HG03342 (cell line): ENCODE results near the gene GCH1.
"Not testable (repeated sequence)": the region's sequence is repeated elsewhere in the genome, so short reads cannot be mapped to it uniquely, and the experiment has no call there.

ENCODE experiments used
- ATAC-seq: cut with Tn5 transposase; IDR thresholded peaks from one replicate; pipeline ENCODE4 v1.9.1; 2021; ENCODE audit warnings: mild to moderate bottlenecking, moderate library complexity; ENCODE audit not compliant: unreplicated experiment

Gene GCH1

DNA sequence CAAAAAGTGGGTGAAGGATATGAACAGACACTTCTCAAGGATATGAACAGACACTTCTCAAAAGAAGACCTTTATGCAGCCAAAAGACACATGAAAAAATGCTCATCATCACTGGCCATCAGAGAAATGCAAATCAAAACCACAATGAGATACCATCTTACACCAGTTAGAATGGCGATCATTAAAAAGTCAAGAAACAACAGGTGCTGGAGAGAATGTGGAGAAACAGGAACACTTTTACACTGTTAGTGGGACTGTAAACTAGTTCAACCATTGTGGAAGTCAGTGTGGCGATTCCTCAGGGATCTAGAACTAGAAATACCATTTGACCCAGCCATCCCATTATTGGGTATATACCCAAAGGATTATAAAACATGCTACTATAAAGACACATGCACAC is 27.0 kb downstream of the GCH1 start:
- not testable (repeated sequence) for ATAC-seq

DNA sequence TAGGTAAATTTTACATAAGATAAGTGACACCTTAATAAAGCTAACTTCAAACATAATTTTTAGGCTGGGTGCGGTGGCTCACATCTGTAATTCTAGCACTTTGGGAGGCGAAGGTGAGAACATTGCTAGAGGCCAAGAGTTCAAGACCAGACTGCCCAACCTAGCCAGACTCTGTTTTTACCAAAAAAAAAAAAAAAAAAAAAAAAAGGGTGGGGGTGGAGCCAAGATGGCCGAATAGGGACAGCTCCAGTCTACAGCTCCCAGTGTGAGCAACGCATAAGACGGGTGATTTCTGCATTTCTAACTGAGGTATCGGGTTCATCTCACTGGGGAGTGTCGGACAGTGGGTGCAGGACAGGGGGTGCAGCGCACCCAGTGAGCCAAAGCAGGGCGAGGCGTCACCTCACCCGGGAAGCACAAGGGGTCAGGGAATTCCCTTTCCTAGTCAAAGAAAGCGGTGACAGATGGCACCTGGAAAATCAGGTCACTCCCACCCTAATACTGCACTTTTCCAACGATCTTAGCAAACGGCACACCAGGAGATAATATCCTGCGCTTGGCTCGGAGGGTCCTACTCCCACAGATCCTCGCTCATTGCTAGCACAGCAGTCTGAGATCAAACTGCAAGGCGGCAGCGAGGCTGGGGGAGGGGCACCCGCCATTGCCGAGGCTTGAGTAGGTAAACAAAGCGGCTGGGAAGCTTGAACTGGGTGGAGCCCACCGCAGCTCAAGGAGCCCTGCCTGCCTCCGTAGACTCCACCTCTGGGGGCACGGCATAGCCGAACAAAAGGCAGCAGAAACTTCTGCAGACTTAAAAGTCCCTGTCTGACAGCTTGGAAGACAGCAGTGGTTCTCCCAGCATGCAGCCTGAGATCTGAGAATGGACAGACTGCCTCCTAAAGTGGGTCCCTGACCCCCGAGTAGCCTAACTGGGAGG is 32.2 kb downstream of the GCH1 start:
- not testable (repeated sequence) for ATAC-seq

DNA sequence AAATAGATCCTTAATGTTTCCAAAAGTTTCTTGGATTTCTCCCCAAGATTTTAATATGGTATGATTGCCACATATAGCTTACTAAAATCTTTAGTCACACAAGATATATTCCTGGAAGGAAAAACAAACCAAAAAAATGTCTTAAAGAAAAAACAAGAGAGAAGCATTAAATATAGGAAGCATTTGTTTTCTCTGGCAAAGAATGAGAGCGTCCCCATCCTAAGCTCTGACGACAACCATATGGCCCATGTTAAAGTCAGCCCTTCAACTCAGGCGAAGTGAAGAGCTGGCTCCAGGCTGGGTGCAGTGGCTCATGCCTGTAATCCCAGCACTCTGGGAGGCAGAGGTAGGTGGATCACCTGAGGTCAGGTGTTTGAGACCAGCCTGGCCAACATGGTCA is 35.6 kb downstream of the GCH1 start:
- no peak for ATAC-seq

DNA sequence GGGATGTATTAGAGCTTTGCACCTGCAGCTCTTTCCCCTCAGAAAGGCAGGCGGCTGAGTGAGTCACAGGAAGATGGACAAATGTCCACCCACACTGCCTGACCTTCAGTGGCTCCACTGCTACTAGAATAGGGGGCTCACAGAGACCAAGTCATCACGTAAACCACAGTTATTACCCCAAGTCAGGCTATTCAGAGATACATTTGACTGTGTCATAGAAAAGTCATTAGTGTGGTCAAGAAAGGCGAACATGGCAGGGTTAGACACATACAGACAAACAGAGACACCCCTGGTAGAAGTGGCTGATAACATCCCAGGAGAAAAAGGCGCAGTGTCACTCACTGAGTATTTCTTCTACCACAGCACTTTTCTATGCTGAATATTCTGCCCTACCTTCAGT is 36.0 kb downstream of the GCH1 start:
- ATAC-seq = no peak

DNA sequence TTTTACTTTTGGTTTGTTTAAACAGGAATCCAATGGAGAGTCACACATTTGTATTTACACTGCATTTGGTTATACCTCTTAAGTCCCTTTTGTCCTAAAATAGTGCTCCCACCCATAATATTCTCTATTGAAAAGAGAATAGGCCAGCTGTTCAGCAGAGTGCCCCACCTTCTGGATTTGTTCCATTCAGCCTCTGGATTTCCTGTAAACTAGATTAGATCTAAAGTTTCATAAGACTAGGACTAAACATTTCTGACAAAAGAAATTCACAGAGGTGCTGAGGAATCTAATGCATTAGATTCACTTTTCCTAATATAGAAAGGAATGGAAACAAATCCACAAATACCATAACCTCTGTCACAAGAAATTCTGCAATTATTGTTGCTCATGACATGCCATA is 38.1 kb downstream of the GCH1 start:
- ATAC-seq = no peak

DNA sequence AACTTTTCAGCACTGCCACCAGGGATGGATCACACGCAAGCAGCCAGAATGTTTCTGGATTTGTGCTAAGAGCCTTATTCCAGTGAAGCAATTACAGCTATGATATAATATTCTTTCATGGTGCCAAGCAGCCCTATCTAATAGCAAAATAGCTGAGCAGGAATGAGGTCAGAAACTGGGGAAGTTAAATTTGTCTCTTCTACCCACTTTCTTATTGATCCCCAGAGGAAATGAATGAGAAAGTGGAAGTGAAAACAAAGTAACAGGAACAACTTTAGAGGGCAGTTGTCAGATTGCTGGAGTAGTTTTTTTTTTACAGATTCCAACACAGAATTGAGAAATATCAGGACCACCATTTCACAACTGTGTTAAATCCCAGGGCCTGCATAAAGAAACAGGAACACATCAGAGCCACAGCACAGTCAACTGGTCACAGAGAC is 44.8 kb downstream of the GCH1 start:
- ATAC-seq = peak; percentile 84

DNA sequence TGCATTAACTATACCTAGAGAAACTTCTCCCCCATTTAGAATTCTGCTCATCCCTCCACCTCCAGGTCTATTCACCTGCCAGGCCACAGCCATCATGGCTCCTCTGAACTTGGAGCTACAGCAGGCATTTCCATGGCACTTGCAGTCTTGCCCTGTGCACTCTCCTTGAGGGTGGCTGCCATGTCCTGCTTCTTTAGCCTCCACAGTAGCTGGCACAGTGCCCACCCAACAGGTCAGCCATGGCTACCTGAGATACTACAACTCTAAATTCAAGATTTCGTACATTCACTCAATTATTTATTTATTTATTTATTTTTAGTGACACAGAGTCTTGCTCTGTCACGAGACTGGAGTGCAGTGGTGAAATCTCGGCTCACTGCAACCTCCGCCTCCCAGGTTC is 46.5 kb downstream of the GCH1 start:
- ATAC-seq = no peak

DNA sequence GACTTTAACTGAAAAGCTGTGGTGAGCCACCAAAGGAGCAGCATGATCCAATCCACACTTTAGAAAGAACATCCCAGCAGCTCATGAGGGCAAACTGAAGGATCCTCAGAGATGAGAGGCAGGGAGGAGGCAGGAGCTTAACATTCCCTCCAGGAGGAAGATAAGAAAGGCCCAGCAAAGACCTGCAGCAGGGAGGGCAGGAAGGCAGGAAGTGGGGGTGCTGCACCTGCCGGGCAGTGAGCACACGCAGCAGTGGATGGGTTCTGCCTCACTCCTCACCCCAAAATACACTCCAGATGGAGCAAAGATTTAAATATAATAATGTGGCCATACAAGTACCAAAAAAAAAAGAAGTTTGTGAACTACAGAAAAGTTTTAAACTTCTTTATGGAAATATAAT is 48.4 kb downstream of the GCH1 start:
- ATAC-seq = no peak

DNA sequence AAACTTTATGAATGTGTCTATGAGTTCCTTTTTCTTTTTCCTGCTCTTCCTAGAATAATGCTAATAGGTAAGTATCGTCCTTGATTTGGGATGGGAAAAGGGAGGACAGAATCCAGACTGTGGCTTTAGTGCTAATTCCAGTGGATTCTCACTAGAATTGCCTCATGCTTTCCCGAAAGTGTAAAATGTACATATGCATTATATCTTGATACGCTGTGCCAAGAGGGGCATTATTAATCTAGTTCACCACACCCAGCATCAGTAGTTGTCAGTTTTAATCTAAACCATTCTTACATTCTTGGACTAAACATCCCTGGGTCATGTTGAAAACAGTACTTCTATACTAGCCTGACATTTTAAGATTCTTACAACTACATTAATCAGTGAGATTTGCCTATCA is 49.3 kb downstream of the GCH1 start:
- no peak for ATAC-seq

DNA sequence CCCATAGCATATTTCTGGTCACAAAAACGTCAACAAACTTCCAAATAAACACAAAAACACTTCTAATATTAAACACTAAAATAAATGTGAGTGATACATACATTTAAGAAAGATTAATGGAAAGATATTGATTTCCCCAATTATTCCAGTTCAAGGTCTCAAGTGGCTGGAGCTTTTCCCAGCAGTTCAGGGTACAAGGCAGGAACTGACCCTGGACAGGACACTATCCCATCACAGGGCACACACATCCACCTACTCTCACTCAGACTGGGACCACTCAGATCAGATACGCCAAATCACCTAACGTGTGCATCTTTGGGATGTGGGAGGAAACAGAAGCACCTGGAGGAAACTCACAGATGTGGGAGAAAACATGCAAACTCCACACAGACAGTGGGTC is 50.4 kb downstream of the GCH1 start:
- ATAC-seq = no peak

DNA sequence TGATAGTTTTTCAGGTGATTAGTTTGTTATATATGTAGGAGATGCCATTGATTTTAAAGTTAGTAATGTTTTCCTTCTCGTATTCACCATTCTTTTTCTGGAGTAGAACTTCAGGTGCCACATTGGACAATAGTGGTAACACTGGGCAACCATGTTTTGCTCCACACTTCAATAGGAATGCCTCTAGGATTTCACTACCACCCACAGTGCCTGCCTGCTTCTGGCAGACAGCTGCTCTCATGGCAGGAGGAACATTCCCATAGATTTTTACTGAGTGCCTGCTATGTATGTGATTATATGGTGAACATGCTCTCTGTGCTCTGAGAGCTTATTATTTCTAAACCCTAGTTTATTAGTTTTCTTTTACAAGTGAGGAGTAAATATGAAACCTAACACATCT is 53.7 kb downstream of the GCH1 start:
- ATAC-seq = no peak

DNA sequence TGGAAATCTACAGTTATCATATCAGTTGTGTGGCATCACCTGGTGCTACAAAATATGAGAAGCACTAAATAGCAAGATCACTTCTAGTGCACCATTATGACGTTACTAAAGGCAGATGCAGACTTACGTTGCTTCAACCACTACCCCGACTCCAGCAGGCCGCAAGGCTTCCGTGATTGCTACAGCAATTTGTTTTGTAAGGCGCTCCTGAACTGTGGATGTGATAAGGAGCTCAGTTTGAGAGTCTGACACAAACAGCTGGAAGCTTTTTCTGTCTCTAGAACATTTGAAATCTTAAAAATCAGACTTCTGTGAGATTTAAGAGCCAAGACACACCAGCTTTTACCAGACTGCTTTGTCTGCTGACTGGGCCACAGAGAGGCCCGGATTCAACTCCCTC is 57.0 kb downstream of the GCH1 start:
- ATAC-seq = no peak

DNA sequence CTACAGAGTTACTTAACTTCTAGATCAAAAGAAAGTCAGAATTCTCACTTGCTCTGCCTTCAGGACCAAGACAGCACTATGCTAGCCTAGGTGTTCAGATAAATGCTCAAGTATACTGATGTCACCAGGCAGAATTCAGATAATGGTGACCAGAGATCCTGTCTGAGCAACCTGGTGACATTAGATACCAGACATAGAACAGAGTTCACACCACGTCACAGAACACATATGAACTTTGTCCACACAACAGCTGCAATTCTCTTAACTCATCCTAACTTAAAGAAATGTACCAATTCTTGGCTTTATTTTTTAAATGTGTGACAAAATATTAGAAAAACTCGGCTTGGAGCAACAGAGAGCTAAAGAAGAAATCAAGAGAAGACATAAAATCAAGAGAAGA is 58.1 kb downstream of the GCH1 start:
- ATAC-seq = no peak

DNA sequence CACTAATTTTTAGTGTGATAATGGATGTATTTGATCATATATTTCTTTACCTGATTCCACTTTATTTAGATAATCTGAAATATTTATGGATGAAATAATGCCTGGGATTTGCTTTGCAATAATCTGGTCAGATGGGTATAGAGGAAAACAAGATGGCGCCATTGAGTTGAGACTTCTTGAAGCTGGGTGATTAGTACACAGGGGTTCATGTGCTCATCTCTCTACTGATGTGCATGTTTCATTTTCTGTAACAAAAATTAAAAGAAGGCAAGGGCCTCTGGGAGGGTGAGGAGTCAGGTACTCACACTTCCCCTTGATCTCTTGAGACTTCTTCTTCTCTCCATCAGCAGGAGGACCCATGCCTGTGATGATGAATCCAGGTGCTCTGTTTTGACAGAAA is 61.8 kb downstream of the GCH1 start:
- no peak for ATAC-seq

DNA sequence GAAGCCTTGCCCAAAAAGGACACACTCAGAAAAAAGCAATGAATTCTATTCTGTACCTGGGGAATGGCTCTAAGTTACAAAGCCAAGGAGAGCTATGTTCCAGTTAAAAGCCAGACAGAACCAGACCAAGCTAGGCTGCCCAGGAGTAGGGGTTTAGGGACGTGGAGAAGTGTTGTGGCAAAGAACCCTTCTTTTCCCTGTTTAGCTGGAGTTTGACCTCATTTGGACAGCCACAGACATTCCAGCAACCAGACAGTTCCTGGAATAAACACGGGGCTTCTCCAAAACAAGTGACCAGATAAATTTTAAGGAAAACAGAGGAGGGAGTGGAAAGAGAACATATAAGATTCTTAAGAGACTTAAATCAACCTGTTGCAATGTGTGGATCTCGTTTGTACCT is 62.3 kb downstream of the GCH1 start:
- ATAC-seq = no peak

DNA sequence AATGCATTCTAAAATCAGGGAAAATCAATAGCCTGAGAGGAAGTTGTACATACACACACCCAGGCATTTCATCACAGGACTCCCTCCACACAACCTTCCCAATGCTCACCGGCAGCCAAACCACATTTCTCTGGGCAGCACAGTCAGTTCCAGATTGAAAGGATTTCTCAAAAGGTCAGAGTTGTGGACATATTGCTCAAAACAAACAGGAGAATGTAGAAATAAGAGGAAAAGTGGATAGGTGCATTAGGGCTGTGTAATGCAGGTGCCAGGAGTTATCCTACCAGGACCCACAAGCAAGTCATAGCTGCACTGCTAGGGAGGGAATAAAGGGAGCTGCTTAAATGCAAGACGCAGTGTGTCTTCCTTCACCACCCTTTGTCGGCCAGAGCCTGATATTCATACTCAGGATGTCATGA is 62.9 kb downstream of the GCH1 start:
- no peak for ATAC-seq

DNA sequence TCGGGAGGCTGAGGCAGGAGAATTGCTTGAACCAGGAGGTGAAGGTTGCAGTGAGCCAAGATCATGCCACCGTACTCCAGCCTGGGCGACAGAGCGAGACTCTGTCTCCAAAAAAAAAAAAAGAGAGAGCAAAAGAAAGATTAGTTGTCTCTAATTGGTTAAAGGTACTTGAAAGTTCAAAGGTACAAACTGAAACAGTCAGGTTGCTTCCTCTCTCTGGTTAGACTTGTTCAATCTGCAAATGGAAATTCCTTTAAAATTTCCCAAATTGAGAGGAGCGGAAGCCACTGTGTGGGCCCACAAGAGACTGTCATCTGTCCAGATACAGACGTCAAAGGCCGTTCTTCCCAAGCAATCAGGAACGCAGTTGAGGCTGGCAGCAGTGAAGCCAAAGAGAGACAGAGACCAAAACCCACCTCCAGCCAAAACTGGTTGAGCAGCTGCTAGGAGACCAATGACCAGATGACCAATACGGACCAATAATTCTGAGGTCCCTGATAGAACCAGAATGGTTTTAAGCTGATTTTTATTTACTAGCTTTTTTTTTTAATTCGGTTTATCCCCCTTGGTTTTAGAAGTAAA is 63.6 kb downstream of the GCH1 start:
- ATAC-seq = no peak

DNA sequence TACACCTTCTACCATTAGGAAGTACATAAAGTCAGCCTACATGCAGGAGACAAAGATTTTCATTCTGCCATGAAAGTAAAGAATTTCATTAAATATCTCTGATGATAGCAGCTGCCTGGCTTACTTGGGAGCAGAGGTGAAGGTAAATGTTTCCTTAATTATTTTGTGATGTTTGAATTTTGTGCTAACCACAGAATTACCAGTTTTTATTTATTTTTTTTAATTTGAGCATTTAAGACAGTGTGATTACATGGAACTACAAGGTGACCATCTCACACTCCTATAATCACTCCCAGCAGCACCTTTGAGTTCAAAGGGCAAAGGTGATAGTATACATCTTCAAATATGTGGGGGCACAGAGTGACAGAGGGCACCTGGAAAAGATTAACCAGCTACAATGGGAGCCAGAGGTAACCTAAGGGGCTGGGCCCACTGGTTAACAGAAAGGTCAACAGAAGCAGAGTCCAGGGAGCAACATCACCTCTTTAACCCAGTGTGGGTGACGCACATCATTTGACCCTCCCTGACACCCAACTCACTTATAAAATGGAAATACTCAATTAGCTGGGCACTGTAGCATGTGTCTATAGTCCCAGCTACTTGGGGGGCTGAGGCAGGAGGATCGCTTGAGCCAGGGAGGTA is 65.0 kb downstream of the GCH1 start:
- ATAC-seq = no peak

DNA sequence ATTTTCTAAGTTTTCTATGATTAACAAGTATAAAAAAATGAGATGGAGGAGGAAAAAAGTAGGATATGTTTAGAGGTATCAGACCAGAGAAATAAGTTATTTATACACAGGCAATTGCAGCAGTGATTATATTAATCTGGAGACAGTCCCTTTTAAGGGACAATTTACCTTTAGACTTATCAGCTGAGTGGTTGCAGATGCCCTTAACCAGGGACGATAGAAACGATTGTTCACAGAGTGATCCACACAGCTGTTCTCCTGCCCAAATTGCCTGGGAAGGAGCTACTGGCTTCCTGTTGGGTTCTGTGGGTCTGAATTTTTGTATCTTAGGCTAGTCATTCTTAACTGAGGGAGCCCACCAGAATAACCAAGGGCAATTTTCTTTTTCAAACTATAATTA is 66.4 kb downstream of the GCH1 start:
- no peak for ATAC-seq

DNA sequence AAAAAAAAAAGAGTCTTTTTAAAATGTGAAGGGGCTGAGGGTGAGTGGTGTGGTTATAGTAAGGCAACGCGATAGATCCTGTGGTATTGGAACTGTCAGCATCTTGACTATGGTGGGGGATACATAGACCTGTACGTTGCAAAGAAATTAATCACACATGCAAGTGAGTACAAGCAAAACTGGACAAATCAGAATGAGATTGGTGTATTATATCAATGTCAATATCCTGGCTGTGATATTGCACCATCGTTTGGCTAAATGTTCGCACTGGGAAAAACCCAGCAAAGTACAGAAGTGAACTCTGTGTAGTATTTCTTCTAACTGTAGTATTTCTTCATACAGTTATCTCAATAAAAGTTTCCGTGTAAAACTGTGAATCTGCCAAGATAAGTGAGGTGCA is 67.9 kb downstream of the GCH1 start:
- ATAC-seq = no peak

DNA sequence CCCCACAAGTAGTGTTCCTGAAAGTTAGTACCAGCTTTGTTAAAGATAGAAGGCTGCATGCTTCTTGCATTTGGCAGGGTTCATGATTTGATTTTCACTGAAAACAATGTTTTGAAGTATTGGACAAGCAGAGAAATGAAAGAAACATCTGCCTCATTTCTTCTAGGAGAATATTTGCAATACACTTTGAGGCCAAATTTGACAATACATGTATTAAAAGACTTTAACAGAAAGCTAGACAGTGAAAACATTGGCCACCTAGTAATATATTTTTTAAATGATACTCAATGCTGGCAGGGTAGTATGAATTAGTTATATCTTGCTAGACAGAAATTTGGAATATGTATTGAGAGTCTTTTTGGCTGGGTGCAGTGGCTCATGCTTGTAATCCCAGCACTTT is 68.5 kb downstream of the GCH1 start:
- ATAC-seq = no peak

DNA sequence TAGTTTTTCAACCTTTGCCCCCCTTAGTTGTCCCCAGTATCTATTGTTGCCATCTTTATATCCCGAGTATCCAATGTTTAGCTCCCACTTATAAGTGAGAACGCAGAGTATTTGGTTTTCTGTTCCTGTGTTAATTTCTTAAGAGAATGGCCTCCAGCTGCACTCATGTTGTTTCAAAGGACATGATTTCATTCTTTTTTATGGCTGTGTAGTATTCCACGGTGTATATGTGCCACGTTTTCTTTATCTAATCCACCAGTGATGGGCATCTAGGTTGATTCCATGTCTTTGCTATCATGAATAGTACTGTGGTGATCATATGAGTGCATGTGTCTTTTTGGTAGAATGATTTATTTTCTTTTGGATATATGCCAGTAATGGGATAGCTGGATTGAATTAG is 72.0 kb downstream of the GCH1 start:
- no peak for ATAC-seq
